ENCODE data around the gene TMEM250.

TMEM250 gene

DNA sequence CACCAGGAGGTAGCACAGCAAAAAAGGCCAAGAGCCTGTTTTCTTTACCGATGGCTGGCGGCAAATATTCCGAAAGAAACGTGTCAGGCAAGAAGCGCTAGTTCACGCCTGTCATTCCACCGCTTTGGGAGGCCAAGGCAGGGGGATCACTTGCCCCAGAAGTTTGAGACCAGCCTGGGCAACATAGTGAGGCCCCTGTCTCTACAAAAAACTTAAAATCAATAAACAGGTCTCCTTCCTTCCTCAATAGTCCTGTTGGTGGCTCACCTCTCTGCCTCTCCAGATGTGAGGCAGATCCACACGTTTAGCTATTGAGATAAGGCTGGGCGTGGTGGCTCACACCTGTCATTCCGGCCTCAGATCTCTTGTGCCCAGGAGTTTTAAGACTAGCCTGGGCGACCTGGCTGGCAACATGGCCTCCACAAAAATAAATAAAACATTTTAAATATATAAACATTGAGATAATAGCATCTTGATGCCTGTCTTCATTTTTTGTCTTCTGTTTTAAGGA lies 1.3 kb upstream of the TMEM250 start:
- DNase-seq (ENCODE audit: low read depth in 1 of 2, low spot score in 1 of 2) = peak in 1 of 2 experiments; percentile 45
- in situ Hi-C loops (cut with HindIII; ENCODE audit: low pct_unique_long_range_greater_than_20kb, low sequenced_read_pairs) = no loop called here
- no peak for TF ChIP-seq JUND (IDR thresholded peaks at IDR 0.05; ENCODE audit: low read depth)

DNA sequence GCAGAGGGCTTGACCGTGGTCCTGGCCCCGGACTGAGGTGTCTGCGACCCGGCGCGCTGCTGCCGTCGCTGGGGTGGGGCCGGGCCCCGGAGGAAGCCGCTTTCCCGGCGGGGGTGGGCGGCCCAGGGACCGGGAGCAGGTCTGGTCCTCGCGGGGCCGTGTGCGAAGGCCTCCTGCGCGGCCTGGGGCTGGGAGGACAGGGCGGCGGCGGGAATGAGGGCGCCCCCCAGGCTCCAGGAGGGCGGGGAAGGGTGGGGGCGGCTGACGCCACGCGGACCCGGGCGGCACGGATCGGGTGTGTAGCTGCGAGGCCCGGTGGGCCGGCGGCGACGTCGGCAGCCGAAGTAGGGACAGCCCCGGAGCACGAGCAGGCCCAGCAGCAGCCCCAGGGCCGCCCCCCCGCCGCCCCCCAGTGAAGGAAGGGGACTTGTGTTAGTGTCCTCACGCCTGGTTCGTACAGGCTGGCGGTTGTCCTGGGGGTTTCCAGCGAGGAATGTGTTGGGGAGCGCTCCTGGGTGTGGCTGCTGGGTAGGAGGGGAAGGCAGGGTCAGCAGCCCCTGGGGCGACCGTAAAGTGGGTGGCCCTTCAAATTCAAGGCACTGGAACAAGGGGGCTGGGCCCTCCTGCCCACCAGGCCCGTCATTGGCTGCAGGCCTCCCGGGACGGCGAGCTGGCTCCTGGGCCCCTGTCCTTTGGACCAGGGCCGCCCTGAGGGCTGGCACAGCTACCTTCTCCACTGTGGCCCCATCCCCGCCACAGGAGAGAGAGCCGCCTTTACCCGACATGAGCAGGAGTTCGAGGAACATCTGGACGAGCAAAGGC lies 597 bp upstream of the TMEM250 start:
- in situ Hi-C loops (cut with HindIII; ENCODE audit: low pct_unique_long_range_greater_than_20kb, low sequenced_read_pairs) = no loop called here
- DNase-seq (ENCODE audit: low read depth in 1 of 2, low spot score in 1 of 2) = no peak
- no peak for TF ChIP-seq JUND (IDR thresholded peaks at IDR 0.05; ENCODE audit: low read depth)

DNA sequence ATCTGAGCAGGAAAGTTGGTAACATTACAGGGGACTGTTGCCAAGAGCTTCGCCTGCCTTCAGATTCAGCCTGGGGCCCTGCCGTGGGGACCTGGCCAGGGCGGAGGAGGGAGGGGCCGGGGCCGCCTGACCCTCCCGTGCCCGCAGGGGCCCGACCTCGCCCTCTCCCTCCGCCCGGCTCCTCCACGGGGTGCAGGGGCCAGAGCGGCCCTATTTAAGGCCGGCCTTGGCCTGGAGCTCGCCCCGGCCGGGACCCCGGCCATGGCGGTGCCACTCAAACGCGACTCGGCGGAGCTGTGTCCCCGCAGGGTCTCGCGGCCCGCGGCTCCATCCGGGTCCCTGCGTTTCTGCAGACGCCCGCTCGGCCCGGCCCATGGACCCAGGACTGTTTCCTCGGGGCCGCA lies 757 bp downstream of the TMEM250 start:
- in situ Hi-C loops (cut with HindIII; ENCODE audit: low pct_unique_long_range_greater_than_20kb, low sequenced_read_pairs) = no loop called here
- no peak for TF ChIP-seq JUND (IDR thresholded peaks at IDR 0.05; ENCODE audit: low read depth)
- no peak for DNase-seq (ENCODE audit: low read depth in 1 of 2, low spot score in 1 of 2)

DNA sequence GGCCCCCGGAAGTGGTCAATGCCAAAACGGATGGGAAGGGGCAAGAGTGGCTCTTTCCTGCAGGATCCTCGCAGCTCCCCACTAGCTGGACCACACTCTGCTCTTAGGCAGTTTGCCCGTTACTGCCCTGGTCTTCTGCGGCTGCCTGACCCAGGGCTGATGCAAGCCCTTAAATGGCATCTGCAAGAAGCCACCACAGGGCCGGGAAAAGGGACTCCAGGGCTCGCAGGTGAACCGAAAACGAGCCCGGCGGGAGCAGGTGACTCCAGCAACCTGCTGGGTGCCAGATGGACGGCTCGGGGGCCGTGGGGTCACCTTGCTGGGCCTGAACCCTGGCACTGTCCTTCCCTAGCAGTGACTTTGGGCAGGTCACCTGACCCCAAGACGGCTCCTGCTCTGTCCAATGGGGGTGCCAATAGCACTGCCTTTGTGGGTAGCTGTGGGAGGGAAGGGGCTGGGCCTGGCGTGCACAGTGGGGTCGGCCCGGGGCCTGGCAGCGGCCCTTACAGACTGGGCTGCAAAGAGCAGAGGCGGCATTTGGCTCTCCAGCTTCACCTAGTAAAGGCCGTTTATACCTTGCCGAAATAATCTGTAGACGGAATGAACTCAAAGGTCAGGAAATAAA lies 1.3 kb downstream of the TMEM250 start:
- in situ Hi-C loops (cut with HindIII; ENCODE audit: low pct_unique_long_range_greater_than_20kb, low sequenced_read_pairs) = no loop called here
- peak in 1 of 2 experiments; percentile 45 for DNase-seq (ENCODE audit: low read depth in 1 of 2, low spot score in 1 of 2)
- TF ChIP-seq JUND (IDR thresholded peaks at IDR 0.05; ENCODE audit: low read depth) = no peak

DNA sequence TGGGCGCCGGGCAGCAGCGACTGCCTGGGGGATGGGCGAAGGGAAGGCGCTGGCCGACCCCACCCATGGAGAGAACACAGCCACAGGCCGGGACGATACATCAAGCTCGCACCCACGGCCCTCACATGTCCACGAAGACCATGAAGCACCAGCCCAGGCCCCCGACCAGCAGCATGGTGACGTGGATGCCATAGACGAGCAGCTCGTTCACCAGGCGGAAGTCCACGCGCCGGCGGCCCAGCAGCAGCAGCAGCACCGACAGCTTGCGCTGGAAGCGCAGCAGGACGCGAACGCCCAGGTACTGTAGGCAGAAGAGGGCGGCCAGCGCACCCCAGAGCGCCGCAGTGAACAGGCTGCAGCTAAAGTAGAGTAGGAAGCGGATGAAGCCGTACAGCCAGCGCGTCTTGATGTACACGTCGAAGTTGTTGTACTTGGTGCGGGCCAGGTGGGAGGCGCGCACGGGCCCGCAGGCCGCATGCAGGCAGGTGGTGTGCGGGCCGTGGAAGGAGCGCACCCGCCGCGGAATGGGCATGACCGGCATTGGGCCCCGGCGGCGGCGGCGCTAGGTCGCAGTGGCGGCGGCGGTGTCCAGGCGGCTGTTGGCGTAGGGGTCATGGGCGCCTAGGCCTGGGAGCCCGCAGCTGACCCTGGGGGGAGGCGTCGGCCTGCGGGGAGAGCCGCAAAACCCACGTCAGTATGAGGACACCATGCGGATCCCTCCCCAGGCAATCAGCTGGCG lies 2.1 kb downstream of the TMEM250 start:
- TF ChIP-seq JUND (IDR thresholded peaks at IDR 0.05; ENCODE audit: low read depth) = no peak
- in situ Hi-C loops (cut with HindIII; ENCODE audit: low pct_unique_long_range_greater_than_20kb, low sequenced_read_pairs) = no loop called here
- DNase-seq (ENCODE audit: low read depth in 1 of 2, low spot score in 1 of 2) = no peak

DNA sequence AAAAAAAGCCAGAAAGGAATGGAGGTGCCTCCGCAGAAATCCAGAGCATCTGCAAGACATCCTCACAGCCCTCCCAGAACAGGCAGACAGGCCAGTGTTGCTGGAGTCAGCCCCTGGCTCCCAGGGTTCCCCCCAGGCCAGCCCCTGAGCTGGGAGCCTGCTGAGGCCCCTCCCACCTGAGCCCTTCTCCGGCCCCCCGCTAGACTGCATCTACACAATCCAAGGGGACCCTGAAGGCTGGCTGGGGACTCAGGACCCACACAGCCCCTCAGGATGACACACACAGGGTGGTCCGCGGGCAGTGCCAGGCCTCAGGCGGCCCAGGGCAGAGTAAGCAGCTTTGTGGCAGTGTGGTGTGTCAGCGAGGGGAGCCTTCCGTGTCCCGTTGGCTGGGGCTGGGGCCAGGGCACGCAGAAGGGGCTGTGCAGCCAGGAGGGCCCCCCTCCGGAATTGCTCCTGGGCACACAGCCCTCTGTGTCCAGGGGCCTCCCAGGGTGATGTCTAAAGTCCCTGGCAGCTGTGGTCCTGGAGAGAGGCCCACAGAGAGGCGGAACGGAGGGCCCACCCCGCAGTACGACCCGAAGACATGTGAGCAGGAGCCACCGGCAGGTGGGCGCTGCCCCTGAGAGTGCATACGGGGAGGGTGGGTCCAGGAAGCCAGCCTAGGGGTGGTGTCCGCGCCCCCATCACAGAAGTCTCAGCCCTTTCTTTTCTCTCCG lies 2.9 kb downstream of the TMEM250 start:
- DNase-seq (ENCODE audit: low read depth in 1 of 2, low spot score in 1 of 2) = no peak
- in situ Hi-C loops (cut with HindIII; ENCODE audit: low pct_unique_long_range_greater_than_20kb, low sequenced_read_pairs) = no loop called here
- TF ChIP-seq JUND (IDR thresholded peaks at IDR 0.05; ENCODE audit: low read depth) = no peak

DNA sequence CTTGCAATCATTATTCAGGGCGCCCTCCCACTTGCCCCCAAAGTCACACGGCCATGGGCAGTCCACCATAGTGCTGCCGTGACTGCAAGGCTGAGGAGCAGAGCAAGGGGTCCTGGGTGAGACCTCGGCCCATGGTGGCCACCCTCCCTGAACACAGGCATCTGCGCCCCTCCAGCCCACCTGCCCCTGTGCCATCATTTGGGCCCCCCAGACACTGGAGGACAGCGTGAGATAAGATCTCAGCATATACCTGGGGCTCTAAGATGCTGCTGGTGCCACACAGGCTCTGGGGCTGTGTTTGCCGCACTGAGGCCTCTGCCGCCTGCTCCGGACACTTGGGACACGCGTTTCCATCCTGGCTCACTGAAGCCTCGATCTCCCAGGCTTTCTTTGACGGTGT lies 3.5 kb downstream of the TMEM250 start:
- TF ChIP-seq JUND (IDR thresholded peaks at IDR 0.05; ENCODE audit: low read depth) = no peak
- in situ Hi-C loops (cut with HindIII; ENCODE audit: low pct_unique_long_range_greater_than_20kb, low sequenced_read_pairs) = no loop called here
- no peak for DNase-seq (ENCODE audit: low read depth in 1 of 2, low spot score in 1 of 2)

DNA sequence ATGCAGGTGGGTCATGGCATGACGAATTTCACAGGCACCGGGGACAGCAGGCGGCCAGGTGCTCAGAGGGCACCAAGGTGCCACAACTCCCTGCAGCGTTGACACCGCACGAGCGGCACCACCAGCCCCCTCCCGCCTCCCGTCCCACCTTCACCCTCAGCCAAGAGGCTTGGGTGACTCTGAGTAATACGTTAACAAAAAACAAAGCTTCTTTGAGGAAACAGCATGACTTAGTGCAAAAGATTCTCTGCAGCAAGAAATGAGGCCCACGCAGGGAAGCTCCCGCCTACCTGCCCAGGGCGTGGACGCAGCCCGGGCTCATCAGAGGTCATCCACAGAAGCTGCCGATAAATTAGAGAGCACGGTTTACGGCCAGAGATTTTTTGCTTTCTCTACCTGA lies 4.1 kb downstream of the TMEM250 start:
- in situ Hi-C loops (cut with HindIII; ENCODE audit: low pct_unique_long_range_greater_than_20kb, low sequenced_read_pairs) = no loop called here
- no peak for DNase-seq (ENCODE audit: low read depth in 1 of 2, low spot score in 1 of 2)
- TF ChIP-seq JUND (IDR thresholded peaks at IDR 0.05; ENCODE audit: low read depth) = no peak

DNA sequence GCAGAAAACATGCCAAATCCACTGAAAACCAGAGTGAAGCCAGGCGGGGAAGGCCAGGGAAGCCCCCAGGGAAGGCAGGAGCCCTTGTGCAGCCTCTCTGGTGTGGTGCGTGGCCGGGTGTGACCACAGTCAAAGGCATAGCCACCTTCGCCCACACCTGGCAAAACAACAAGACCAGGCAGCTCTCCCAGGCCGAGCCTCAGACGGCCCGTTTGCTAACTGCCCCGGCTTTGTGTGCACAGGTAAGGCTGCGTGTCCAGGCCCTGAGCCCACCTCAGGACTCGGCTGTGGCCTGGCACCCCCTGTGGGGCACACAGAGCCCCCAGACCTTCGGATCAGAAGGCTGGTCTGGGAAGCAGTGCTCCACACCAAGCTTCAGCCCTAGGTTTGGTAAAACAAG lies 6.1 kb downstream of the TMEM250 start:
- in situ Hi-C loops (cut with HindIII; ENCODE audit: low pct_unique_long_range_greater_than_20kb, low sequenced_read_pairs) = no loop called here
- no peak for TF ChIP-seq JUND (IDR thresholded peaks at IDR 0.05; ENCODE audit: low read depth)
- DNase-seq (ENCODE audit: low read depth in 1 of 2, low spot score in 1 of 2) = no peak

DNA sequence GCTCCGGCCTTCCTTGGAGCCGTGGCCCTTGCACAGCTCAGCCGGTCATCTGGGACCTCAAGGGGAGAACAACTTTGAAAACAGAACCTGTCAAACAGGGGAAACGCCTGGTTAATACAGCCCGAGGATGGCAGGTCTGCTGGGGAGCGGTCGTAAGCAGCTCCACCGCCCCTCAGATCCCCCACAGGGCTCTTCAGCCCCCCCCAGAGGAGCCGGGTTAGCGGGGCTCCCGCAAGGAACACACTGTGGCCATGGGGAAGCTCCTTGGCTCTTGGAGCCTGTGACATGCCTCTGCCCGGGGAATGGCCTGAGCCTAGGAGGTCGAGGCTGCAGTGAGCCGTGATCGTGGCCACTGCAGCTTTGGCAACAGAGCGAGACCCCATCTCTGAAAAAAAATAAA lies 6.8 kb downstream of the TMEM250 start:
- DNase-seq (ENCODE audit: low read depth in 1 of 2, low spot score in 1 of 2) = no peak
- no peak for TF ChIP-seq JUND (IDR thresholded peaks at IDR 0.05; ENCODE audit: low read depth)
- in situ Hi-C loops (cut with HindIII; ENCODE audit: low pct_unique_long_range_greater_than_20kb, low sequenced_read_pairs) = no loop called here

DNA sequence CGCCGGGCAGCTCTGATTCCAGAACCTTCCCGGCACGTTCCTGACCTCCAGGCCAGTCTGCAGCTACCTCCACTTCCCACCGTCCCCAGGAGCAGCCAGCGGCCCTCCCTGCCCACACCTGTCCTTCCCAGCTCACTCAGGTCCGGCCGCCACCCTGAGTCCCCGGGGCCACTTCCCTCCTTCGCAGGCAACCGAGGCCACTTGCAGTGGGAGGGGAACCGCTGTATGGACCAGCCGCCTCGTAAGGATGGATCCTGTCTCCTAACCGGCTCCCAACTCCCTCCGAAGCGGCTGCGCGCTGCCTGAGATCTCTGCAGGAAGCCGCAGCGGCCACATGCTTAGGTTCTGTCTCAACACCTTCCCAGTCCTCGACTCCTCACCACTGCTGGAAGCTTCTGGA lies 7.5 kb downstream of the TMEM250 start:
- no peak for TF ChIP-seq JUND (IDR thresholded peaks at IDR 0.05; ENCODE audit: low read depth)
- no peak for DNase-seq (ENCODE audit: low read depth in 1 of 2, low spot score in 1 of 2)
- in situ Hi-C loops (cut with HindIII; ENCODE audit: low pct_unique_long_range_greater_than_20kb, low sequenced_read_pairs) = no loop called here
